HuH-7 (cell line): Measurements from ENCODE around the gene CACNA2D4.

Experiments
- DNase-seq: peaks from one replicate; pipeline ENCODE4 v3.0.0; 2011; ENCODE audit warnings: low spot score

CACNA2D4 gene

GRCh38 chr12:1870998-1871917 is 47.2 kb downstream of the CACNA2D4 start:
- DNase-seq: no peak

GRCh38 chr12:1870086-1870485 is 48.4 kb downstream of the CACNA2D4 start:
- DNase-seq: no peak

- no peak for DNase-seq
Measured at GRCh38 chr12:1869145-1869544, 49.3 kb downstream of the CACNA2D4 start.

GRCh38 chr12:1865284-1865866 is 53.1 kb downstream of the CACNA2D4 start:
- DNase-seq: no peak

- no peak for DNase-seq
Measured at GRCh38 chr12:1864867-1865266, 53.6 kb downstream of the CACNA2D4 start.

- DNase-seq: no peak
Measured at GRCh38 chr12:1864456-1864855, 54.0 kb downstream of the CACNA2D4 start.

GRCh38 chr12:1863823-1864222 is 54.6 kb downstream of the CACNA2D4 start:
- DNase-seq: no peak

GRCh38 chr12:1862973-1863372 is 55.5 kb downstream of the CACNA2D4 start:
- no peak for DNase-seq

GRCh38 chr12:1859643-1860042 is 58.8 kb downstream of the CACNA2D4 start:
- no peak for DNase-seq

- no peak for DNase-seq
Measured at GRCh38 chr12:1858456-1858855, 60.0 kb downstream of the CACNA2D4 start.

GRCh38 chr12:1857821-1858220 is 60.6 kb downstream of the CACNA2D4 start:
- DNase-seq: no peak

- no peak for DNase-seq
Measured at GRCh38 chr12:1857086-1857485, 61.4 kb downstream of the CACNA2D4 start.

GRCh38 chr12:1855241-1855640 is 63.2 kb downstream of the CACNA2D4 start:
- no peak for DNase-seq

GRCh38 chr12:1853716-1854115 is 64.7 kb downstream of the CACNA2D4 start:
- DNase-seq: no peak

- DNase-seq: no peak
Measured at GRCh38 chr12:1852076-1852475, 66.4 kb downstream of the CACNA2D4 start.

- no peak for DNase-seq
Measured at GRCh38 chr12:1851151-1851701, 67.2 kb downstream of the CACNA2D4 start.

GRCh38 chr12:1848745-1849144 is 69.7 kb downstream of the CACNA2D4 start:
- no peak for DNase-seq

GRCh38 chr12:1848146-1848545 is 70.3 kb downstream of the CACNA2D4 start:
- no peak for DNase-seq

- DNase-seq: no peak
Measured at GRCh38 chr12:1847411-1847810, 71.0 kb downstream of the CACNA2D4 start.

GRCh38 chr12:1846421-1847405 is 71.7 kb downstream of the CACNA2D4 start:
- DNase-seq: no peak

- no peak for DNase-seq
Measured at GRCh38 chr12:1845886-1846285, 72.6 kb downstream of the CACNA2D4 start.

- no peak for DNase-seq
Measured at GRCh38 chr12:1845427-1845826, 73.0 kb downstream of the CACNA2D4 start.
